DND-41 (cell line): Measurements from ENCODE around the gene ELMOD3.
"Not testable (repeated sequence)": the region's sequence is repeated elsewhere in the genome, so short reads cannot be mapped to it uniquely, and the experiment has no call there.

Experiments
- ATAC-seq: fragments of 200-7000 bp; cut with Tn5 transposase; 3 replicates; pipeline ENCODE4 v1.9.1; 2021; ENCODE audit warnings: low read depth; ENCODE audit not compliant: insufficient read depth
- DNase-seq: peaks from one replicate; pipeline ENCODE4 v3.0.0-alpha.2; 2020
- H2AFZ ChIP-seq: 2 replicates; pipeline ENCODE4 v1.6.0; 2012; ENCODE audit warnings: low read depth, low read length
- H3K27ac ChIP-seq: 2 replicates; pipeline ENCODE4 v1.5.1; 2012; ENCODE audit warnings: low read length, inconsistent platforms
- H3K27me3 ChIP-seq: fragments of 200-600 bp; sonication (generic); 2 replicates; pipeline ENCODE4 v1.6.0; 2012; ENCODE audit warnings: low read length, mild to moderate bottlenecking, inconsistent platforms; ENCODE audit not compliant: insufficient read depth, poor library complexity
- H3K36me3 ChIP-seq: 2 replicates; pipeline ENCODE4 v1.5.1; 2012; ENCODE audit warnings: low read length, inconsistent platforms; ENCODE audit not compliant: insufficient read depth
- H3K4me1 ChIP-seq: 2 replicates; pipeline ENCODE4 v1.5.1; 2012; ENCODE audit warnings: mild to moderate bottlenecking, low read length; ENCODE audit not compliant: insufficient read depth
- H3K4me2 ChIP-seq: 2 replicates; pipeline ENCODE4 v1.6.0; 2012; ENCODE audit warnings: mild to moderate bottlenecking, moderate library complexity, low read length, inconsistent platforms; ENCODE audit not compliant: insufficient read depth
- H3K4me3 ChIP-seq, 2 experiments: fragments of 200-600 bp in 1 of 2; shearing (Covaris generic) in 1 of 2; 2 replicates each; pipeline ENCODE4 v1.5.1; 2012 to 2016; ENCODE audit warnings: inconsistent platforms in 2 of 2, low read length in 2 of 2, mild to moderate bottlenecking in 2 of 2, low read depth in 1 of 2, moderate library complexity in 1 of 2
- H3K79me2 ChIP-seq: 2 replicates; pipeline ENCODE4 v1.6.0; 2012; ENCODE audit warnings: low read length, inconsistent platforms; ENCODE audit not compliant: insufficient read depth
- H3K9ac ChIP-seq: 2 replicates; pipeline ENCODE4 v1.6.0; 2012; ENCODE audit warnings: low read depth, mild to moderate bottlenecking, inconsistent platforms, low read length, moderate library complexity
- H3K9me3 ChIP-seq: 2 replicates; pipeline ENCODE4 v1.5.1; 2012; ENCODE audit warnings: low read length, moderate library complexity, mild to moderate bottlenecking, inconsistent platforms; ENCODE audit not compliant: insufficient read depth, severe bottlenecking
- H4K20me1 ChIP-seq: 2 replicates; pipeline ENCODE4 v1.6.0; 2012; ENCODE audit warnings: low read length; ENCODE audit not compliant: insufficient read depth
- EZH2 ChIP-seq: IDR thresholded peaks from 3 replicates; pipeline ENCODE4 v1.6.1; 2012; ENCODE audit warnings: borderline replicate concordance, low read depth, mild to moderate bottlenecking, moderate library complexity, low read length, inconsistent platforms; ENCODE audit not compliant: severe bottlenecking
- TF ChIP-seq, protein P1 (sequence below): IDR thresholded peaks from 2 replicates; pipeline ENCODE4 v1.5.1; 2012; ENCODE audit warnings: borderline replicate concordance, low read length, moderate library complexity, mild to moderate bottlenecking; ENCODE audit not compliant: poor library complexity, severe bottlenecking; ENCODE audit errors: extremely low read depth

The ELMOD3 gene

GRCh38 chr2:85319796-85320195 lies 34.8 kb upstream of the ELMOD3 start:
- DNase-seq, result no peak
- TF ChIP-seq, protein P1, sequence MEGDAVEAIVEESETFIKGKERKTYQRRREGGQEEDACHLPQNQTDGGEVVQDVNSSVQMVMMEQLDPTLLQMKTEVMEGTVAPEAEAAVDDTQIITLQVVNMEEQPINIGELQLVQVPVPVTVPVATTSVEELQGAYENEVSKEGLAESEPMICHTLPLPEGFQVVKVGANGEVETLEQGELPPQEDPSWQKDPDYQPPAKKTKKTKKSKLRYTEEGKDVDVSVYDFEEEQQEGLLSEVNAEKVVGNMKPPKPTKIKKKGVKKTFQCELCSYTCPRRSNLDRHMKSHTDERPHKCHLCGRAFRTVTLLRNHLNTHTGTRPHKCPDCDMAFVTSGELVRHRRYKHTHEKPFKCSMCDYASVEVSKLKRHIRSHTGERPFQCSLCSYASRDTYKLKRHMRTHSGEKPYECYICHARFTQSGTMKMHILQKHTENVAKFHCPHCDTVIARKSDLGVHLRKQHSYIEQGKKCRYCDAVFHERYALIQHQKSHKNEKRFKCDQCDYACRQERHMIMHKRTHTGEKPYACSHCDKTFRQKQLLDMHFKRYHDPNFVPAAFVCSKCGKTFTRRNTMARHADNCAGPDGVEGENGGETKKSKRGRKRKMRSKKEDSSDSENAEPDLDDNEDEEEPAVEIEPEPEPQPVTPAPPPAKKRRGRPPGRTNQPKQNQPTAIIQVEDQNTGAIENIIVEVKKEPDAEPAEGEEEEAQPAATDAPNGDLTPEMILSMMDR, result no peak
- Histone ChIP-seq H3K79me2 (peaks cover 74% of the 10 kb centered on the region), H3K4me2 (no peak overlapping the region; the same call in 1 of the 2 replicates), H3K4me1 (peaks cover 49% of the 10 kb centered on the region), H3K36me3 (peaks cover 94% of the 10 kb centered on the region), H3K27ac (no peak overlapping the region), H3K9ac (no peak overlapping the region), H2AFZ (no peak overlapping the region), H3K27me3 (no peaks in the 10 kb centered on the region), H3K9me3 (no peaks in the 10 kb centered on the region), H4K20me1 (peaks cover 73% of the 10 kb centered on the region), H3K4me3 (no peak overlapping the region)
- no peak for ATAC-seq

GRCh38 chr2:85323351-85323987 lies 31.1 kb upstream of the ELMOD3 start:
- TF ChIP-seq, protein P1, result no peak
- TF ChIP-seq EZH2, result no peak

DNA sequence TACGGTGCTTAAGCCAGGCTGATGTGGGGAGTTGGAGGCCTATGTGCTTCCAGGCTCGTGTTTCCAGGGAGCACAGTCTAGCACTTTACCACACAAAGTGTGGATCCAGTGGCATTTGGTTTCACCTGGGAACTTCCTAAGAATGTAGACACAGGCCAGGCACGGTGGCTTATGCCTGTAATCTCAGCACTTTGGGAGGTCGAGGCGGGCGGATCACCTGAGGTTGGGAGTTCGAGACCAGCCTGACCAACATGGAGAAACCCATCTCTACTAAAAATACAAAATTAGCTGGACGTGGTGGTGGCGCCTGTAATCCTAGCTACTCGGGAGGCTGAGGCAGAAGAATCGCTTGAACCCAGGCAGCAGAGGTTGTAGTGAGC lies 30.6 kb upstream of the ELMOD3 start:
- Histone ChIP-seq H3K4me1 (peaks cover 70% of the 10 kb centered on the region), H4K20me1 (peaks cover 78% of the 10 kb centered on the region), H3K4me2 (peak overlapping the region; percentile 97), H3K27ac (peak overlapping the region; percentile 6; the same call in 1 of the 2 replicates), H3K4me3 (peak overlapping the region in 1 of 2 experiments; percentile 22; a peak in 2 of 4 replicates), H3K79me2 (peaks cover 94% of the 10 kb centered on the region), H3K36me3 (peaks cover 83% of the 10 kb centered on the region)
- not testable (repeated sequence) for H3K9ac ChIP-seq, H3K9me3 ChIP-seq, DNase-seq, ATAC-seq, H2AFZ ChIP-seq, H3K27me3 ChIP-seq

More at GRCh38 chr2:85323351-85323987, 31.1 kb upstream of the ELMOD3 start:
- Histone ChIP-seq H3K27ac (peak overlapping the region; percentile 6; the same call in 1 of the 2 replicates), H3K36me3 (peaks cover 88% of the 10 kb centered on the region), H3K27me3 (no peaks in the 10 kb centered on the region), H3K9ac (no peak overlapping the region), H3K4me1 (peaks cover 66% of the 10 kb centered on the region), H4K20me1 (peaks cover 83% of the 10 kb centered on the region), H3K4me3 (peak overlapping the region in 1 of 2 experiments; percentile 22; a peak in 2 of 4 replicates), H3K4me2 (peak overlapping the region; percentile 97; the same call in 1 of the 2 replicates), H2AFZ (no peak overlapping the region), H3K79me2 (peaks cover 98% of the 10 kb centered on the region), H3K9me3 (no peaks in the 10 kb centered on the region)
- no peak for DNase-seq
- ATAC-seq, result no peak

GRCh38 chr2:85324639-85325465 lies 29.7 kb upstream of the ELMOD3 start:
- Histone ChIP-seq H3K9me3 (no peaks in the 10 kb centered on the region), H2AFZ (no peak overlapping the region), H3K4me2 (peak overlapping the region; percentile 97), H3K79me2 (peaks cover 85% of the 10 kb centered on the region), H3K9ac (peak overlapping the region; percentile 73), H4K20me1 (peaks cover 71% of the 10 kb centered on the region), H3K4me1 (peaks cover 72% of the 10 kb centered on the region), H3K27ac (peak overlapping the region; percentile 97; the same call in 1 of the 2 replicates), H3K27me3 (no peaks in the 10 kb centered on the region), H3K36me3 (peaks cover 76% of the 10 kb centered on the region), H3K4me3 (peak overlapping the region; percentile 63 to 79; a peak in 3 of 4 replicates)
- TF ChIP-seq, protein P1, result no peak
- TF ChIP-seq EZH2, result no peak
- no peak for DNase-seq
- ATAC-seq, result no peak
